ENCODE results near the gene KDM4F.

DNA sequence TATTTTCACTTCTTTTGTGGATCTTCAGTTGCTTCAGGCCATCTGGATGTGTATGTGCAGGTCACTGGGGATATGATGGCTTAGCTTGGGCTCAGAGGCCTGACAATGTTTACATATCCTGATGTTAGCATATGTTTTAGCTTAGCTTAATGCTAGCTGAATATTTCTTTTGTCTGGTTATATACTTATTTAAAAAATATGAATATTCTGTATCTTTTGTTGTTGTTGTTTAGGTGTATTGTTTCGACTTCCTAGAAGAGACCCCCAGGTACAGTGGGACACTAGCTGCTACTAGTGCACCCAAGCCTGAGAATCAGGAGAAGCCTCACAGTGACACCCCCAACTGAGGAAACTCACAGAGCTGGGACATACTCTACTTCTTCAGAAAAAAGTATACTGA is 24.3 kb upstream of the KDM4F start, which contains the start of gene KDM4E:
- TF ChIP-seq, protein P1, sequence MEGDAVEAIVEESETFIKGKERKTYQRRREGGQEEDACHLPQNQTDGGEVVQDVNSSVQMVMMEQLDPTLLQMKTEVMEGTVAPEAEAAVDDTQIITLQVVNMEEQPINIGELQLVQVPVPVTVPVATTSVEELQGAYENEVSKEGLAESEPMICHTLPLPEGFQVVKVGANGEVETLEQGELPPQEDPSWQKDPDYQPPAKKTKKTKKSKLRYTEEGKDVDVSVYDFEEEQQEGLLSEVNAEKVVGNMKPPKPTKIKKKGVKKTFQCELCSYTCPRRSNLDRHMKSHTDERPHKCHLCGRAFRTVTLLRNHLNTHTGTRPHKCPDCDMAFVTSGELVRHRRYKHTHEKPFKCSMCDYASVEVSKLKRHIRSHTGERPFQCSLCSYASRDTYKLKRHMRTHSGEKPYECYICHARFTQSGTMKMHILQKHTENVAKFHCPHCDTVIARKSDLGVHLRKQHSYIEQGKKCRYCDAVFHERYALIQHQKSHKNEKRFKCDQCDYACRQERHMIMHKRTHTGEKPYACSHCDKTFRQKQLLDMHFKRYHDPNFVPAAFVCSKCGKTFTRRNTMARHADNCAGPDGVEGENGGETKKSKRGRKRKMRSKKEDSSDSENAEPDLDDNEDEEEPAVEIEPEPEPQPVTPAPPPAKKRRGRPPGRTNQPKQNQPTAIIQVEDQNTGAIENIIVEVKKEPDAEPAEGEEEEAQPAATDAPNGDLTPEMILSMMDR (IDR thresholded peaks at IDR 0.05), result no peak
- no peak for TF ChIP-seq ZFX (IDR thresholded peaks at IDR 0.05; ENCODE audit: borderline replicate concordance)
